C4-2B (cell line): Measurements from ENCODE around the gene FAF1.
"Not testable (repeated sequence)": the region's sequence is repeated elsewhere in the genome, so short reads cannot be mapped to it uniquely, and the experiment has no call there.

ENCODE experiments used
- ZFX ChIP-seq: fragments of 450-650 bp; IDR thresholded peaks from 2 replicates; pipeline ENCODE4 v1.6.1; 2017
- TF ChIP-seq, protein P1 (sequence below): fragments of 450-650 bp; conservative IDR thresholded peaks from 2 replicates; pipeline ENCODE4 v1.5.1; 2017; ENCODE audit warnings: mild to moderate bottlenecking

DNA sequence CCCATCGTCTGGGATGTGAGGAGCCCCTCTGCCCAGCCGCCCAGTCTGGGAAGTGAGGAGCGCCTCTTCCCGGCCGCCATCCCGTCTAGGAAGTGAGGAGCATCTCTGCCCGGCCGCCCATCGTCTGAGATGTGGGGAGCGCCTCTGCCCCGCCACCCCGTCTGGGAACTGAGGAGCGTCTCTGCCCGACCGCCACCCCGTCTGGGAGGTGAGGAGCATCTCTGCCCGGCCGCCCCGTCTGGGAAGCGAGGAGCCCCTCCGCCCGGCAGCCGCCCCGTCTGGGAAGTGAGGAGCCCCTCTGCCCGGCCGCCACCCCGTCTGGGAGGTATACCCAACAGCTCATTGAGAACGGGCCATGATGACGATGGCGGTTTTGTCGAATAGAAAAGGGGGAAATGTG, 7.5 kb downstream of the FAF1 start:
- TF ChIP-seq, protein P1, sequence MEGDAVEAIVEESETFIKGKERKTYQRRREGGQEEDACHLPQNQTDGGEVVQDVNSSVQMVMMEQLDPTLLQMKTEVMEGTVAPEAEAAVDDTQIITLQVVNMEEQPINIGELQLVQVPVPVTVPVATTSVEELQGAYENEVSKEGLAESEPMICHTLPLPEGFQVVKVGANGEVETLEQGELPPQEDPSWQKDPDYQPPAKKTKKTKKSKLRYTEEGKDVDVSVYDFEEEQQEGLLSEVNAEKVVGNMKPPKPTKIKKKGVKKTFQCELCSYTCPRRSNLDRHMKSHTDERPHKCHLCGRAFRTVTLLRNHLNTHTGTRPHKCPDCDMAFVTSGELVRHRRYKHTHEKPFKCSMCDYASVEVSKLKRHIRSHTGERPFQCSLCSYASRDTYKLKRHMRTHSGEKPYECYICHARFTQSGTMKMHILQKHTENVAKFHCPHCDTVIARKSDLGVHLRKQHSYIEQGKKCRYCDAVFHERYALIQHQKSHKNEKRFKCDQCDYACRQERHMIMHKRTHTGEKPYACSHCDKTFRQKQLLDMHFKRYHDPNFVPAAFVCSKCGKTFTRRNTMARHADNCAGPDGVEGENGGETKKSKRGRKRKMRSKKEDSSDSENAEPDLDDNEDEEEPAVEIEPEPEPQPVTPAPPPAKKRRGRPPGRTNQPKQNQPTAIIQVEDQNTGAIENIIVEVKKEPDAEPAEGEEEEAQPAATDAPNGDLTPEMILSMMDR: not testable (repeated sequence)
- not testable (repeated sequence) for TF ChIP-seq ZFX
